Esophagus squamous epithelium (tissue), 5 donors: Measurements from ENCODE around the gene IKBKE. TPM values are rescaled to one million over a fixed set of nuclear protein-coding genes. Genes with fewer than 3 reads are reported as not detected.

Experiments
- DNase-seq: peaks from one replicate; lab custom pipeline; 2025; lab: John Stamatoyannopoulos, UW
- H3K27ac ChIP-seq, 4 donors: fragments of 200-600 bp; sonication (generic); one replicate each; pipeline ENCODE4 v1.5.1; 2016 to 2019; ENCODE audit warnings: mild to moderate bottlenecking in 1 of 4
- H3K27me3 ChIP-seq, 4 donors: fragments of 200-600 bp; sonication (generic); 1 replicate in 3 of 4; 2 replicates in 1 of 4; pipeline versions ENCODE4 v1.5.1 to v1.6.0; 2017 to 2021; ENCODE audit warnings: antibody characterized with exemption in 1 of 4
- H3K36me3 ChIP-seq, 3 donors: fragments of 200-600 bp; sonication (generic); one replicate each; pipeline ENCODE4 v1.5.1; 2016 to 2019
- H3K4me1 ChIP-seq, 3 donors: fragments of 200-600 bp; sonication (generic); one replicate each; pipeline ENCODE4 v1.5.1; 2017 to 2019
- H3K4me3 ChIP-seq, 4 donors: fragments of 200-600 bp; sonication (generic); 1 replicate in 3 of 4; 2 replicates in 1 of 4; pipeline ENCODE4 v1.5.1; 2016 to 2019; ENCODE audit warnings: mild to moderate bottlenecking in 2 of 4, moderate library complexity in 1 of 4
- H3K9me3 ChIP-seq, 3 donors: fragments of 200-600 bp; sonication (generic); one replicate each; pipeline ENCODE4 v1.5.1; 2016 to 2019
- POLR2A ChIP-seq, 4 donors: fragments of 450-650 bp; IDR thresholded peaks; one replicate each; pipeline ENCODE4 v1.6.1; 2017; ENCODE audit warnings: antibody characterized with exemption in 4 of 4, mild to moderate bottlenecking in 4 of 4, moderate library complexity in 3 of 4
- WGBS, 2 donors: methylation state at CpG; one replicate each; pipeline ENCODE4 v1.1.5; 2018; 5-methylcytosine and 5-hydroxymethylcytosine counted together
- intact Hi-C: fragments of 100-400 bp; cut with DNase I; formaldehyde crosslinking; loops from one replicate; pipeline ENCODE4 v1.15.0; 2022
- total RNA-seq, 4 donors: library from RNA; depleted of rRNA; stranded (reverse); fragments of >200 nt; gene quantifications; one replicate each; pipeline ENCODE4 v1.1.0, GENCODE V29; 2016
- TF ChIP-seq, protein P1 (sequence below), 6 experiments: fragments of 450-650 bp in 4 of 6; fragments of 200-600 bp in 2 of 6; sonication (generic) in 2 of 6; IDR thresholded peaks; one replicate each; pipeline ENCODE4 v1.5.1; 2016 to 2019; ENCODE audit warnings: antibody characterized with exemption in 6 of 6, mild to moderate bottlenecking in 4 of 6, moderate library complexity in 4 of 6
- donor health status: DM: yes; HTN: yes; CAD: no.

Gene IKBKE
- total RNA-seq, 4 donors from 2014 or later: 12.6 to 23.7 (median 18.1) TPM

GRCh38 chr1:206441336-206441967 is 28.8 kb upstream of the IKBKE start:
- intact Hi-C loops: no loop called here
- H3K27me3 ChIP-seq: no peaks in the 10 kb centered on the region
- H3K9me3 ChIP-seq: no peaks in the 10 kb centered on the region
- DNase-seq: no peak
- TF ChIP-seq, protein P1, sequence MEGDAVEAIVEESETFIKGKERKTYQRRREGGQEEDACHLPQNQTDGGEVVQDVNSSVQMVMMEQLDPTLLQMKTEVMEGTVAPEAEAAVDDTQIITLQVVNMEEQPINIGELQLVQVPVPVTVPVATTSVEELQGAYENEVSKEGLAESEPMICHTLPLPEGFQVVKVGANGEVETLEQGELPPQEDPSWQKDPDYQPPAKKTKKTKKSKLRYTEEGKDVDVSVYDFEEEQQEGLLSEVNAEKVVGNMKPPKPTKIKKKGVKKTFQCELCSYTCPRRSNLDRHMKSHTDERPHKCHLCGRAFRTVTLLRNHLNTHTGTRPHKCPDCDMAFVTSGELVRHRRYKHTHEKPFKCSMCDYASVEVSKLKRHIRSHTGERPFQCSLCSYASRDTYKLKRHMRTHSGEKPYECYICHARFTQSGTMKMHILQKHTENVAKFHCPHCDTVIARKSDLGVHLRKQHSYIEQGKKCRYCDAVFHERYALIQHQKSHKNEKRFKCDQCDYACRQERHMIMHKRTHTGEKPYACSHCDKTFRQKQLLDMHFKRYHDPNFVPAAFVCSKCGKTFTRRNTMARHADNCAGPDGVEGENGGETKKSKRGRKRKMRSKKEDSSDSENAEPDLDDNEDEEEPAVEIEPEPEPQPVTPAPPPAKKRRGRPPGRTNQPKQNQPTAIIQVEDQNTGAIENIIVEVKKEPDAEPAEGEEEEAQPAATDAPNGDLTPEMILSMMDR (IDR thresholded peaks at IDR 0.05): no peak
- TF ChIP-seq POLR2A (IDR thresholded peaks at IDR 0.05): no peak
- no peak overlapping the region for H3K4me3 ChIP-seq
- H3K4me1 ChIP-seq: peaks cover 0 to 18% (median 0%) of the 10 kb centered on the region in 3 donors
- 95% methylated on average over 7 of the region's 7 CpGs for WGBS, 2 donors
- H3K27ac ChIP-seq: no peak overlapping the region
- H3K36me3 ChIP-seq: peaks cover 0 to 100% (median 7%) of the 10 kb centered on the region in 3 donors

DNA sequence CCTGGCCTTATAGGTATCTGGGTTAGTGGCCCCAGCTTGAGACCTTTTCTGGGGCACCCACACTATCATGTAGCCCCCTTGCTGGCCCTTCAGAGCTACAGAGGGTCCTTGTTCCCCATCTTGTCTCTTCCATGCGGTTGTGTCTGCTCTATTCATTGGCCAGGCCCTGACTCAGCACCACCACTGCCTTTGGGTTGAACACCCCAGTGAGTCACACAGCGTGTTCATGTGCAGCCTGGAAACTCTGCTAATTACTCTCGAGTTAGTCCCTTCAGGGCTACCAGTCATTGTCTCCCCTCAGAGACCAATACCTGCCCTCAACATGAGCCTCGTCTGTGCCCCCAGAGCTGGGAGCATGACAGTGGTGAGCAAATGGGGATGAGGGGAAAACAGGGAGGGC is 28.2 kb upstream of the IKBKE start:
- Histone ChIP-seq H3K9me3 (no peaks in the 10 kb centered on the region), H3K27me3 (no peaks in the 10 kb centered on the region), H3K4me3 (no peak overlapping the region), H3K36me3 (peaks cover 0 to 100% (median 7%) of the 10 kb centered on the region in 3 donors), H3K27ac (no peak overlapping the region), H3K4me1 (peaks cover 0 to 18% (median 0%) of the 10 kb centered on the region in 3 donors)
- DNase-seq: no peak
- no peak for TF ChIP-seq POLR2A (IDR thresholded peaks at IDR 0.05)
- TF ChIP-seq, protein P1 (IDR thresholded peaks at IDR 0.05): no peak
- intact Hi-C loops: no loop called here
- WGBS, 2 donors: 38 to 64% methylated on average over 1 to 4 of the region's 4 CpGs

DNA sequence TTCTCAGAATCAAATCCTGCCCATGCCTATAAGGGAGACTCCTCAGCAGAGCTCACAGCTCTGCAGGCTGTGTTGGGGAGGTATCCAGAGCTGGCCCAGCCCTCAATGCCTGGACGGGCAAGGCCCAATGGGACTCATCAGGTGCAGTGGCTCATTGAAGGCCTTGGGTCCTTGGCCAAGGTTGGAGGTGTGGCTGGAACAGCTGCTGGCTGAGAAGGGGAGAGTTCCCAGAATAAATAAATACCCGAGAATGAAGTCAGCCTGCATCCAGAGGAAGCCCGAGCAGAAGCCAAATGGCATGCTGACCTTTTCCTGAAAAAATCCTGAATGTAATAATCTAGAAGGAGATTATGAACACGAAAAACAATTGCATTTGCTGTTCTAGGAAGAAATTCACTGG is 25.2 kb upstream of the IKBKE start:
- peak overlapping the region in 2 of 4 donors; percentile 5 to 25 for H3K27ac ChIP-seq
- H3K36me3 ChIP-seq: peaks cover 0 to 99% (median 5%) of the 10 kb centered on the region in 3 donors
- DNase-seq: no peak
- H3K4me1 ChIP-seq: peaks cover 0 to 18% (median 0%) of the 10 kb centered on the region in 3 donors
- no peak for TF ChIP-seq POLR2A (IDR thresholded peaks at IDR 0.05)
- TF ChIP-seq, protein P1 (IDR thresholded peaks at IDR 0.05): no peak
- intact Hi-C loops: no loop called here
- 51 to 67% methylated on average over 3 to 4 of the region's 4 CpGs for WGBS, 2 donors
- no peaks in the 10 kb centered on the region for H3K27me3 ChIP-seq
- H3K9me3 ChIP-seq: no peaks in the 10 kb centered on the region
- H3K4me3 ChIP-seq: no peak overlapping the region

- 95 to 97% methylated on average over 8 of the region's 8 CpGs for WGBS, 2 donors
- Histone ChIP-seq H3K27me3 (no peaks in the 10 kb centered on the region), H3K36me3 (peaks cover 0 to 99% (median 13%) of the 10 kb centered on the region in 3 donors), H3K27ac (no peak overlapping the region), H3K4me1 (peaks cover 0 to 18% (median 0%) of the 10 kb centered on the region in 3 donors), H3K4me3 (no peak overlapping the region), H3K9me3 (no peaks in the 10 kb centered on the region)
- TF ChIP-seq POLR2A (IDR thresholded peaks at IDR 0.05): no peak
- TF ChIP-seq, protein P1 (IDR thresholded peaks at IDR 0.05): no peak
- no peak for DNase-seq
- intact Hi-C loops: no loop called here
Measured at GRCh38 chr1:206445911-206446356, 24.3 kb upstream of the IKBKE start.

GRCh38 chr1:206446688-206447421 is 23.4 kb upstream of the IKBKE start:
- intact Hi-C loops: no loop called here
- no peak for DNase-seq
- no peak overlapping the region for H3K4me3 ChIP-seq
- peaks cover 0 to 99% (median 13%) of the 10 kb centered on the region in 3 donors for H3K36me3 ChIP-seq
- no peaks in the 10 kb centered on the region for H3K27me3 ChIP-seq
- peaks cover 0 to 18% (median 0%) of the 10 kb centered on the region in 3 donors for H3K4me1 ChIP-seq
- WGBS, 2 donors: 86 to 94% methylated on average over 11 of the region's 11 CpGs
- H3K27ac ChIP-seq: no peak overlapping the region
- H3K9me3 ChIP-seq: no peaks in the 10 kb centered on the region
- TF ChIP-seq, protein P1 (IDR thresholded peaks at IDR 0.05): no peak
- TF ChIP-seq POLR2A (IDR thresholded peaks at IDR 0.05): no peak
